OCI-LY1 (cell line): Measurements from ENCODE around the gene ARHGAP44.

Experiments used
- H2AFZ ChIP-seq: fragments of 200-600 bp; sonication (generic), shearing (Covaris generic); 2 replicates; pipeline ENCODE4 v1.6.0; 2014; ENCODE audit warnings: antibody characterized with exemption, mild to moderate bottlenecking, low read length
- H3F3A ChIP-seq: fragments of 200-600 bp; sonication (generic), shearing (Covaris generic); 2 replicates; pipeline ENCODE4 v1.6.0; 2014; ENCODE audit warnings: mild to moderate bottlenecking, antibody characterized with exemption, low read length, moderate library complexity; ENCODE audit not compliant: insufficient read depth
- H3K27ac ChIP-seq: fragments of 200-600 bp; sonication (generic); 2 replicates; pipeline ENCODE4 v1.5.1; 2014; ENCODE audit warnings: low read length, mixed run types, mild to moderate bottlenecking, low read depth; ENCODE audit not compliant: poor library complexity, severe bottlenecking
- H3K27me3 ChIP-seq: fragments of 200-600 bp; sonication (generic); 2 replicates; pipeline ENCODE4 v1.6.0; 2014; ENCODE audit warnings: antibody characterized with exemption, mild to moderate bottlenecking, low read length, moderate library complexity; ENCODE audit not compliant: insufficient read depth
- H3K36me3 ChIP-seq: fragments of 200-600 bp; sonication (generic); 2 replicates; pipeline ENCODE4 v1.6.1; 2014; ENCODE audit warnings: mild to moderate bottlenecking, antibody characterized with exemption, low read length, moderate library complexity, mixed read lengths; ENCODE audit not compliant: insufficient read depth
- H3K4me1 ChIP-seq: fragments of 200-600 bp; sonication (generic); 2 replicates; pipeline ENCODE4 v1.5.1; 2014; ENCODE audit warnings: mild to moderate bottlenecking, low read length, moderate library complexity; ENCODE audit not compliant: insufficient read depth, severe bottlenecking
- H3K4me2 ChIP-seq: fragments of 200-600 bp; sonication (generic), shearing (Covaris generic); 2 replicates; pipeline ENCODE4 v1.6.1; 2014; ENCODE audit warnings: low read length
- H3K4me3 ChIP-seq: fragments of 200-600 bp; sonication (generic); 2 replicates; pipeline ENCODE4 v1.5.1; 2014; ENCODE audit warnings: low read length, low read depth, mild to moderate bottlenecking, mixed read lengths; ENCODE audit not compliant: poor library complexity, severe bottlenecking
- H3K79me2 ChIP-seq: fragments of 200-600 bp; shearing (Covaris generic); 2 replicates; pipeline ENCODE4 v1.6.1; 2016; ENCODE audit warnings: mixed run types, low read length, mixed read lengths; ENCODE audit not compliant: insufficient read depth
- H3K9ac ChIP-seq: fragments of 200-600 bp; sonication (generic), shearing (Covaris generic); 2 replicates; pipeline ENCODE4 v1.6.1; 2014; ENCODE audit warnings: mild to moderate bottlenecking, low read length, mixed read lengths
- H3K9me2 ChIP-seq: fragments of 200-600 bp; sonication (generic), shearing (Covaris generic); 2 replicates; pipeline ENCODE4 v1.6.1; 2014; ENCODE audit warnings: low read depth, mild to moderate bottlenecking, low read length, mixed read lengths
- H3K9me3 ChIP-seq: fragments of 200-600 bp; shearing (Covaris generic); 2 replicates; pipeline ENCODE4 v1.6.1; 2014; ENCODE audit warnings: low read length, mixed read lengths
- H4K20me1 ChIP-seq: fragments of 200-600 bp; sonication (generic), shearing (Covaris generic); 2 replicates; pipeline ENCODE4 v1.6.0; 2016; ENCODE audit warnings: mild to moderate bottlenecking, low read length; ENCODE audit not compliant: insufficient read depth
- EZH2 ChIP-seq: fragments of 200-600 bp; sonication (generic), shearing (Covaris generic); IDR thresholded peaks from 2 replicates; pipeline ENCODE4 v1.8.0; 2017; ENCODE audit warnings: borderline replicate concordance, mixed run types, mild to moderate bottlenecking, antibody characterized with exemption, low read length, moderate library complexity, mixed read lengths
- TF ChIP-seq, protein P1 (sequence below): fragments of 200-600 bp; sonication (generic), shearing (Covaris generic); IDR thresholded peaks from 2 replicates; pipeline ENCODE4 v1.5.1; 2017; ENCODE audit warnings: mild to moderate bottlenecking, antibody characterized with exemption, low read length, moderate library complexity, mixed read lengths

The ARHGAP44 gene

DNA sequence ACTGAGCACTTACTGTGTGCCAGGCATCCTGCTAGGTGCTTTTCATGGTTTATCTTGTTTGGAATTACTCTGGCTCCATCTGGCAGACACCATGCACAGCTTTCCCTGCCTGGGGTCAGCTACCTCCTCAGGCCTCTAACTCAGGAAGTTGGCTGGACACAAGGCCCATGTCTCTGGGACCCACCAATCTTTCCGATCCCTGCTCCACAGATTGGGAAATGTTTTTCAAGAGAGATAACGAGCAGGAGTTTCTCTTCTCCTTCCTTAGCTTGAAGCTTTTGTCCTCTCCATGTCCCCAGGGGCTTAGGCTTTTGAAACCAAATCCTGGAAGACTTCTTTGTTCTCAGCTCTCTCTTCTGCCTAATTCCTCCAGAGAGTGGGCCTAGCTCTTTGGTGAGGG is 240.0 kb downstream of the ARHGAP44 start:
- Histone ChIP-seq H3K4me3 (no peak overlapping the region), H3F3A (no peaks in the 10 kb centered on the region), H3K27me3 (no peaks in the 10 kb centered on the region), H3K9me2 (no peaks in the 10 kb centered on the region), H4K20me1 (no peaks in the 10 kb centered on the region), H3K9ac (no peak overlapping the region), H3K27ac (no peak overlapping the region), H3K4me1 (peaks cover 6% of the 10 kb centered on the region), H3K9me3 (no peaks in the 10 kb centered on the region), H3K36me3 (no peaks in the 10 kb centered on the region), H3K4me2 (no peak overlapping the region), H3K79me2 (no peaks in the 10 kb centered on the region), H2AFZ (no peak overlapping the region)
- TF ChIP-seq, protein P1, sequence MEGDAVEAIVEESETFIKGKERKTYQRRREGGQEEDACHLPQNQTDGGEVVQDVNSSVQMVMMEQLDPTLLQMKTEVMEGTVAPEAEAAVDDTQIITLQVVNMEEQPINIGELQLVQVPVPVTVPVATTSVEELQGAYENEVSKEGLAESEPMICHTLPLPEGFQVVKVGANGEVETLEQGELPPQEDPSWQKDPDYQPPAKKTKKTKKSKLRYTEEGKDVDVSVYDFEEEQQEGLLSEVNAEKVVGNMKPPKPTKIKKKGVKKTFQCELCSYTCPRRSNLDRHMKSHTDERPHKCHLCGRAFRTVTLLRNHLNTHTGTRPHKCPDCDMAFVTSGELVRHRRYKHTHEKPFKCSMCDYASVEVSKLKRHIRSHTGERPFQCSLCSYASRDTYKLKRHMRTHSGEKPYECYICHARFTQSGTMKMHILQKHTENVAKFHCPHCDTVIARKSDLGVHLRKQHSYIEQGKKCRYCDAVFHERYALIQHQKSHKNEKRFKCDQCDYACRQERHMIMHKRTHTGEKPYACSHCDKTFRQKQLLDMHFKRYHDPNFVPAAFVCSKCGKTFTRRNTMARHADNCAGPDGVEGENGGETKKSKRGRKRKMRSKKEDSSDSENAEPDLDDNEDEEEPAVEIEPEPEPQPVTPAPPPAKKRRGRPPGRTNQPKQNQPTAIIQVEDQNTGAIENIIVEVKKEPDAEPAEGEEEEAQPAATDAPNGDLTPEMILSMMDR: no peak
- no peak for TF ChIP-seq EZH2

- Histone ChIP-seq H3K9me2 (no peaks in the 10 kb centered on the region), H2AFZ (no peak overlapping the region), H3F3A (no peaks in the 10 kb centered on the region), H3K4me1 (no peaks in the 10 kb centered on the region), H3K9ac (no peak overlapping the region), H3K79me2 (no peaks in the 10 kb centered on the region), H3K4me3 (no peak overlapping the region), H3K27me3 (no peaks in the 10 kb centered on the region), H3K9me3 (no peaks in the 10 kb centered on the region), H3K36me3 (no peaks in the 10 kb centered on the region), H3K27ac (no peak overlapping the region), H3K4me2 (no peak overlapping the region), H4K20me1 (no peaks in the 10 kb centered on the region)
- TF ChIP-seq, protein P1: no peak
- no peak for TF ChIP-seq EZH2
These were observed 240.8 kb downstream of the ARHGAP44 start for GRCh38 chr17:13030056-13030455.

DNA sequence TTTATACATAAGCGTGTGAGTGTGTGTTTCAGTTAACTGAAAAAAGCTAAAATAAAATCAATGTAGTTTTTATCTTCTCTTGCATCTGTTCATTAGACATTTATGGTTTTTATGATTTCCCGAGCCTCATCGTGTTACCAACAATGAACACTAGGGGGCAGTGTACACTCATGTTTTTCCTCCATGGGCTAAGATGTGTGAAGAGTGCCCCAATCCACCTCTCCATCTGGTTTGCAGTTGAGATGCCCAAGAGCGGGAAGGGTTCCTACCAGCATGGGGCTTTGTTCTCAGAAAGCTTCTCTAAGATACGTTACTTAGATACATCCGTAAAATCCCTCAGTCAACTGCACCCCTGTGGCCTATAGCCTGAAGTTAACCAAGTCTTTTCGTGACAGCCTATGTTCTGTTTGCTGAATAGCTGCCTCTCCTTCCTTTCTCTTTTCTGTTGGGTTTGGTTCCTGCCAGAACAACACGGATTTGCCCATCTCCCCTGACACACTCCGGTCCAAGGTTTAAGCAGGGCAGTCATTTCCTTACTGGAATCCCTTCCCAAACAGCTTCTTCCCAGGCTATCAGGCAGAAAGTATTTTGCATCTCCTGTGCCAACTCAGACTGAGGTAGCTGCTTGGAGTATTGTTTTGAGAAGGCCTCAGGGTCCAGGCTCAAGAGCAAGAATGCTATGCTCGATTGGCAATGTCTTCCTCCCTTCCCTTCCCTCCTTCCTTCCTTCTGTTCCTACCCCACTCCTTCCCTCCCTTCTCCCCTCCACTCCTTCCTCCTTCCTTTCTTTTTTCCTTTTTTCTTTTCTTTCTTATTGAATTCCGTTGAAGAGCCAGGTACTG is 241.4 kb downstream of the ARHGAP44 start:
- H3K79me2 ChIP-seq: no peaks in the 10 kb centered on the region
- no peak overlapping the region for H3K4me2 ChIP-seq
- no peaks in the 10 kb centered on the region for H3K4me1 ChIP-seq
- H4K20me1 ChIP-seq: no peaks in the 10 kb centered on the region
- H3K27me3 ChIP-seq: no peaks in the 10 kb centered on the region
- no peaks in the 10 kb centered on the region for H3K9me3 ChIP-seq
- no peak overlapping the region for H3K27ac ChIP-seq
- H2AFZ ChIP-seq: no peak overlapping the region
- no peak overlapping the region for H3K4me3 ChIP-seq
- H3K9me2 ChIP-seq: no peaks in the 10 kb centered on the region
- H3F3A ChIP-seq: no peaks in the 10 kb centered on the region
- no peak for TF ChIP-seq EZH2
- TF ChIP-seq, protein P1: peak; percentile 75
- H3K9ac ChIP-seq: no peak overlapping the region
- H3K36me3 ChIP-seq: no peaks in the 10 kb centered on the region
